HepG2 (cell line): ENCODE data around the gene RRAD. TPM values are rescaled to one million over a fixed set of nuclear protein-coding genes. Genes with fewer than 3 reads are reported as not detected.

Source experiments
- ATAD3A ChIP-seq: sonication (generic); formaldehyde crosslinking; IDR thresholded peaks from 2 replicates; pipeline ENCODE4 v1.4.0; 2020; ENCODE audit warnings: missing genetic modification reagents
- FOXK2 ChIP-seq: fragments of 450-650 bp; IDR thresholded peaks from 2 replicates; pipeline ENCODE4 v1.6.1; 2016
- GFI1 ChIP-seq: sonication (generic); formaldehyde crosslinking; IDR thresholded peaks from 2 replicates; pipeline ENCODE4 v1.5.0; 2020; ENCODE audit warnings: missing genetic modification reagents, mild to moderate bottlenecking, borderline replicate concordance
- GRHL1 ChIP-seq: sonication (generic); formaldehyde crosslinking; conservative IDR thresholded peaks from 2 replicates; pipeline ENCODE4 v1.8.0; 2022; ENCODE audit warnings: missing genetic modification reagents
- HNRNPLL ChIP-seq: fragments of 200-400 bp; formaldehyde crosslinking; IDR thresholded peaks from 2 replicates; pipeline ENCODE4 v1.6.1; 2017; ENCODE audit warnings: mild to moderate bottlenecking, low read depth, low read length; ENCODE audit not compliant: poor library complexity, severe bottlenecking
- KDM2A ChIP-seq: sonication (generic); formaldehyde crosslinking; IDR thresholded peaks from 2 replicates; pipeline ENCODE4 v1.4.0; 2020; ENCODE audit warnings: low read depth, missing genetic modification reagents, borderline replicate concordance
- MLLT10 ChIP-seq: sonication (generic); formaldehyde crosslinking; IDR thresholded peaks from 2 replicates; pipeline ENCODE4 v1.4.0; 2020; ENCODE audit warnings: missing genetic modification reagents
- NR2F1 ChIP-seq, 2 experiments: fragments of 450-650 bp in 1 of 2; formaldehyde crosslinking in 1 of 2; IDR thresholded peaks; 2 replicates each; pipeline versions ENCODE4 v1.5.0 to v1.6.1; 2016 to 2020; ENCODE audit warnings: mild to moderate bottlenecking in 1 of 2, missing compliant biosample characterization in 1 of 2, missing genetic modification reagents in 1 of 2, moderate library complexity in 1 of 2
- TAF15 ChIP-seq: fragments of 200-400 bp; formaldehyde crosslinking; IDR thresholded peaks from one replicate; pipeline ENCODE4 v1.6.1; 2018; ENCODE audit warnings: mild to moderate bottlenecking, low read depth, low read length; ENCODE audit not compliant: poor library complexity, severe bottlenecking
- ZFX ChIP-seq: sonication (generic); formaldehyde crosslinking; IDR thresholded peaks from 2 replicates; pipeline ENCODE4 v1.4.0; 2020; ENCODE audit warnings: mild to moderate bottlenecking, low read depth, missing genetic modification reagents, moderate library complexity
- ZNF546 ChIP-seq: sonication (generic); formaldehyde crosslinking; conservative IDR thresholded peaks from 2 replicates; pipeline ENCODE4 v1.8.1; 2023; ENCODE audit warnings: mild to moderate bottlenecking, missing genetic modification reagents
- ZNF572 ChIP-seq: sonication (generic); formaldehyde crosslinking; IDR thresholded peaks from 2 replicates; pipeline ENCODE4 v1.5.1; 2020; ENCODE audit warnings: mild to moderate bottlenecking, missing genetic modification reagents
- ZNF660 ChIP-seq: sonication (generic); formaldehyde crosslinking; IDR thresholded peaks from 2 replicates; pipeline ENCODE4 v1.5.1; 2020; ENCODE audit warnings: mild to moderate bottlenecking, low read depth, missing genetic modification reagents, borderline replicate concordance
- ZNF782 ChIP-seq: sonication (generic); formaldehyde crosslinking; IDR thresholded peaks from 2 replicates; pipeline ENCODE4 v1.4.0; 2020; ENCODE audit warnings: missing genetic modification reagents, mild to moderate bottlenecking, borderline replicate concordance
- ZNF883 ChIP-seq: sonication (generic); formaldehyde crosslinking; IDR thresholded peaks from 2 replicates; pipeline ENCODE4 v1.5.1; 2020; ENCODE audit warnings: mild to moderate bottlenecking, missing genetic modification reagents; ENCODE audit errors: not compliant biosample characterization
- ZZZ3 ChIP-seq: sonication (generic); formaldehyde crosslinking; IDR thresholded peaks from 2 replicates; pipeline ENCODE4 v1.4.0; 2020; ENCODE audit warnings: missing genetic modification reagents, mild to moderate bottlenecking, borderline replicate concordance
- polyA plus RNA-seq, 8 experiments: library from polyadenylated mRNA; depleted of rRNA in 3 of 8; stranded (reverse) in 7 of 8; unstranded in 1 of 8; fragments of >200 nt; fragmentation: Illumina TruSeq in 4 of 8; extraction: Trizol in 4 of 8; gene quantifications; 2 replicates each; pipeline versions ENCODE4 v1.2.1 to v1.2.3, GENCODE V29; 2011 to 2016; ENCODE audit warnings: low read depth in 4 of 8, missing spikeins in 1 of 8, mixed read lengths in 1 of 8; ENCODE audit not compliant: insufficient read depth in 1 of 8
- total RNA-seq, 5 experiments: library from RNA; depleted of rRNA; stranded (reverse); fragments of >200 nt; fragmentation: Illumina TruSeq; extraction: Trizol; gene quantifications; 2 replicates each; pipeline ENCODE4 v1.2.3, GENCODE V29; 2016; ENCODE audit warnings: low read depth in 1 of 5
- TF ChIP-seq, protein P1 (sequence below): sonication (generic); formaldehyde crosslinking; IDR thresholded peaks from 2 replicates; pipeline ENCODE4 v1.4.0; 2020; ENCODE audit warnings: mild to moderate bottlenecking, missing genetic modification reagents, borderline replicate concordance
- TF ChIP-seq, protein P2 (sequence below): IDR thresholded peaks from 2 replicates; pipeline ENCODE4 v1.6.1; 2016; ENCODE audit warnings: missing compliant biosample characterization, missing genetic modification reagents, borderline replicate concordance
- TF ChIP-seq, protein P3 (sequence below): sonication (generic); formaldehyde crosslinking; IDR thresholded peaks from 2 replicates; pipeline ENCODE4 v1.8.0; 2023; ENCODE audit warnings: mild to moderate bottlenecking, missing genetic modification reagents

Gene RRAD
- total and polyA plus RNA-seq, 2 of the 13 experiments (the other 11 are each of a cell fraction or from before 2014, with no cell fraction given): 0.80 to 1.1 TPM

DNA sequence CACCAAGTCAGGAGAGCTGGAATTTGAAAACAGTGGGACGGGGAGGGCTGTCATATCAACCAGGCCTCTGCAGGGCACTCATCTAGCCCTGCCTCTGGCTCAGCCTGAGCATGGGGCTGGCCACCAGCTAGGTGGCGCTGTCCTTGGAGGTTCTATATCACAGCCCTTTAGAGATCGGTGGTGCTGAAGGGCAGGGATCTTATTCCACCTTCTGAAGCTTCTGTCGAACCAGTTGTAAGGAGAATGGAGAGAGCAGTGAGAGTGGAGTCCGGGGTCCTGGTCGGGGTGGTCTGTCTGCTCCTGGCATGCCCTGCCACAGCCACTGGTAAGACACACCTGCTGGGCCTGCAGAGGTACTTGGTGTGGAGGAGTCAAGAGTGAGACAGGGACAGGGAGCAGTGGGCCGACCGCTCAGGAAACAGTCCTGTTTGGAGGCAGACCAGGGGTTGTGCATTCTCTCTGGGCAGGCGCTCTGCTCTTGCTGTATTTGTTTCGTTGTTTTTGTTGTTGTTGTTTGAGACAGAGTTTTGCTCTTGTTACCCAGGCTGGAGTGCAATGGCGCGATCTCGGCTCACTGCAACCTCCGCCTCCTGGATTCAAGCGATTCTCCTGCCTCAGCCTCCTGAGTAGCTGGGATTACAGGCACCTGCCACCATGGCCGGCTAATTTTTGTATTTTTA is 35.9 kb upstream of the RRAD start, which contains the start of gene CES3 (continued):
- no peak for TF ChIP-seq GRHL1
- TF ChIP-seq ZFX (CRISPR knock-in tag): peak; percentile 89
- TF ChIP-seq KDM2A (CRISPR knock-in tag): peak; percentile 70; the same call in 1 of the 2 replicates
- TF ChIP-seq FOXK2: no peak
- no peak for TF ChIP-seq ZNF660
- 0 out of 2 replicates have a peak, but pooled peaks have one; percentile 78 for TF ChIP-seq ZNF572
- no peak for TF ChIP-seq HNRNPLL
- no peak for TF ChIP-seq MLLT10 (CRISPR knock-in tag)
- no peak for TF ChIP-seq NR2F1 (CRISPR knock-in tag; IDR thresholded peaks at IDR 0.05)
- TF ChIP-seq, protein P1, sequence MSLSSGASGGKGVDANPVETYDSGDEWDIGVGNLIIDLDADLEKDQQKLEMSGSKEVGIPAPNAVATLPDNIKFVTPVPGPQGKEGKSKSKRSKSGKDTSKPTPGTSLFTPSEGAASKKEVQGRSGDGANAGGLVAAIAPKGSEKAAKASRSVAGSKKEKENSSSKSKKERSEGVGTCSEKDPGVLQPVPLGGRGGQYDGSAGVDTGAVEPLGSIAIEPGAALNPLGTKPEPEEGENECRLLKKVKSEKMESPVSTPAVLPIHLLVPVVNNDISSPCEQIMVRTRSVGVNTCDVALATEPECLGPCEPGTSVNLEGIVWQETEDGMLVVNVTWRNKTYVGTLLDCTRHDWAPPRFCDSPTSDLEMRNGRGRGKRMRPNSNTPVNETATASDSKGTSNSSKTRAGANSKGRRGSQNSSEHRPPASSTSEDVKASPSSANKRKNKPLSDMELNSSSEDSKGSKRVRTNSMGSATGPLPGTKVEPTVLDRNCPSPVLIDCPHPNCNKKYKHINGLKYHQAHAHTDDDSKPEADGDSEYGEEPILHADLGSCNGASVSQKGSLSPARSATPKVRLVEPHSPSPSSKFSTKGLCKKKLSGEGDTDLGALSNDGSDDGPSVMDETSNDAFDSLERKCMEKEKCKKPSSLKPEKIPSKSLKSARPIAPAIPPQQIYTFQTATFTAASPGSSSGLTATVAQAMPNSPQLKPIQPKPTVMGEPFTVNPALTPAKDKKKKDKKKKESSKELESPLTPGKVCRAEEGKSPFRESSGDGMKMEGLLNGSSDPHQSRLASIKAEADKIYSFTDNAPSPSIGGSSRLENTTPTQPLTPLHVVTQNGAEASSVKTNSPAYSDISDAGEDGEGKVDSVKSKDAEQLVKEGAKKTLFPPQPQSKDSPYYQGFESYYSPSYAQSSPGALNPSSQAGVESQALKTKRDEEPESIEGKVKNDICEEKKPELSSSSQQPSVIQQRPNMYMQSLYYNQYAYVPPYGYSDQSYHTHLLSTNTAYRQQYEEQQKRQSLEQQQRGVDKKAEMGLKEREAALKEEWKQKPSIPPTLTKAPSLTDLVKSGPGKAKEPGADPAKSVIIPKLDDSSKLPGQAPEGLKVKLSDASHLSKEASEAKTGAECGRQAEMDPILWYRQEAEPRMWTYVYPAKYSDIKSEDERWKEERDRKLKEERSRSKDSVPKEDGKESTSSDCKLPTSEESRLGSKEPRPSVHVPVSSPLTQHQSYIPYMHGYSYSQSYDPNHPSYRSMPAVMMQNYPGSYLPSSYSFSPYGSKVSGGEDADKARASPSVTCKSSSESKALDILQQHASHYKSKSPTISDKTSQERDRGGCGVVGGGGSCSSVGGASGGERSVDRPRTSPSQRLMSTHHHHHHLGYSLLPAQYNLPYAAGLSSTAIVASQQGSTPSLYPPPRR (CRISPR knock-in tag): no peak
- TF ChIP-seq, protein P2, sequence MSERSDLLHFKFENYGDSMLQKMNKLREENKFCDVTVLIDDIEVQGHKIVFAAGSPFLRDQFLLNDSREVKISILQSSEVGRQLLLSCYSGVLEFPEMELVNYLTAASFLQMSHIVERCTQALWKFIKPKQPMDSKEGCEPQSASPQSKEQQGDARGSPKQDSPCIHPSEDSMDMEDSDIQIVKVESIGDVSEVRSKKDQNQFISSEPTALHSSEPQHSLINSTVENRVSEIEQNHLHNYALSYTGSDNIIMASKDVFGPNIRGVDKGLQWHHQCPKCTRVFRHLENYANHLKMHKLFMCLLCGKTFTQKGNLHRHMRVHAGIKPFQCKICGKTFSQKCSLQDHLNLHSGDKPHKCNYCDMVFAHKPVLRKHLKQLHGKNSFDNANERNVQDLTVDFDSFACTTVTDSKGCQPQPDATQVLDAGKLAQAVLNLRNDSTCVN (CRISPR knock-in tag): peak; percentile 78
- no peak for TF ChIP-seq GFI1 (CRISPR knock-in tag)
- no peak for TF ChIP-seq ZNF546
- TF ChIP-seq ATAD3A (CRISPR knock-in tag): no peak
- peak; percentile 46; the same call in 1 of the 2 replicates for TF ChIP-seq ZZZ3
- TF ChIP-seq ZNF883 (CRISPR knock-in tag): peak; percentile 81
- no peak for TF ChIP-seq TAF15
- no peak; the same call in 1 of the 2 replicates for TF ChIP-seq ZNF782 (CRISPR knock-in tag)
- TF ChIP-seq, protein P3, sequence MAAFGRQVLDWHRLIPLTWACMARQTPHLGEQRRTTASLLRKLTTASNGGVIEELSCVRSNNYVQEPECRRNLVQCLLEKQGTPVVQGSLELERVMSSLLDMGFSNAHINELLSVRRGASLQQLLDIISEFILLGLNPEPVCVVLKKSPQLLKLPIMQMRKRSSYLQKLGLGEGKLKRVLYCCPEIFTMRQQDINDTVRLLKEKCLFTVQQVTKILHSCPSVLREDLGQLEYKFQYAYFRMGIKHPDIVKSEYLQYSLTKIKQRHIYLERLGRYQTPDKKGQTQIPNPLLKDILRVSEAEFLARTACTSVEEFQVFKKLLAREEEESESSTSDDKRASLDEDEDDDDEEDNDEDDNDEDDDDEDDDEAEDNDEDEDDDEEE: no peak
